PC-3 (cell line): ENCODE results near the gene CLCN4. TPM values are rescaled to one million over a fixed set of nuclear protein-coding genes. Genes with fewer than 3 reads are reported as not detected.

Experiments
- ATAC-seq: fragments of 200-7000 bp; cut with Tn5 transposase; 2 replicates; pipeline ENCODE4 v1.9.1; 2020; ENCODE audit warnings: mild to moderate bottlenecking, moderate library complexity
- BruUV-seq: library from RNA; stranded (reverse); fragments of 400-500 nt; replicated peaks from 2 replicates; lab custom pipeline; 2021; lab: Mats Ljungman, UMichigan
- CTCF ChIA-PET: fragments of 300-600 bp; sonication (Branson Sonifier 250); formaldehyde crosslinking; loops from one replicate; lab custom pipeline; 2022; ENCODE audit warnings: antibody characterized with exemption; lab: Charles Lee
- POLR2A ChIA-PET: fragments of 300-600 bp; sonication (Branson Sonifier 250); formaldehyde crosslinking; loops from one replicate; lab custom pipeline; 2022; ENCODE audit warnings: antibody characterized with exemption; ENCODE audit not compliant: unreplicated experiment; lab: Charles Lee
- DNase-seq: peaks from one replicate; pipeline ENCODE4 v3.0.0-alpha.2; 2015
- H2AFZ ChIP-seq: fragments of 300-600 bp; sonication (generic); 2 replicates; pipeline ENCODE4 v1.6.0; 2016; ENCODE audit warnings: antibody characterized with exemption, low read length
- H3F3A ChIP-seq: fragments of 300-600 bp; sonication (generic); one replicate; pipeline ENCODE4 v1.6.0; 2017; ENCODE audit warnings: antibody characterized with exemption, low read length, control low read depth, mild to moderate bottlenecking; ENCODE audit not compliant: unreplicated experiment
- H3K27ac ChIP-seq: fragments of 300-600 bp; sonication (generic); 2 replicates; pipeline ENCODE4 v1.5.1; 2016; ENCODE audit warnings: mild to moderate bottlenecking, low read length
- H3K27me3 ChIP-seq: fragments of 300-600 bp; sonication (generic); 2 replicates; pipeline ENCODE4 v1.6.1; 2016; ENCODE audit warnings: low read length, mixed read lengths
- H3K36me3 ChIP-seq: fragments of 300-600 bp; sonication (generic); 2 replicates; pipeline ENCODE4 v1.6.1; 2016; ENCODE audit warnings: low read depth, mixed run types, low read length, mixed read lengths
- H3K4me1 ChIP-seq: fragments of 300-600 bp; sonication (generic); 2 replicates; pipeline ENCODE4 v1.5.1; 2016; ENCODE audit warnings: low read length; ENCODE audit not compliant: insufficient read depth
- H3K4me2 ChIP-seq: fragments of 300-600 bp; sonication (generic); 2 replicates; pipeline ENCODE4 v1.6.0; 2016; ENCODE audit warnings: low read length
- H3K4me3 ChIP-seq: fragments of 300-600 bp; sonication (generic); 2 replicates; pipeline ENCODE4 v1.5.1; 2016; ENCODE audit warnings: mild to moderate bottlenecking, low read length, mixed read lengths
- H3K79me2 ChIP-seq: fragments of 300-600 bp; sonication (generic); 2 replicates; pipeline ENCODE4 v1.6.1; 2017; ENCODE audit warnings: low read length, mixed read lengths
- H3K9ac ChIP-seq: fragments of 300-600 bp; sonication (generic); 2 replicates; pipeline ENCODE4 v1.6.0; 2016; ENCODE audit warnings: mild to moderate bottlenecking, low read length
- H3K9me2 ChIP-seq: fragments of 300-600 bp; sonication (generic); replicated peaks from 2 replicates; pipeline ENCODE4 v1.6.1; 2016; ENCODE audit warnings: mixed run types, low read length, mixed read lengths
- H3K9me3 ChIP-seq: fragments of 300-600 bp; sonication (generic); 2 replicates; pipeline ENCODE4 v1.6.1; 2016; ENCODE audit warnings: low read length, mixed read lengths
- H4K20me1 ChIP-seq: fragments of 300-600 bp; sonication (generic); 2 replicates; pipeline ENCODE4 v1.6.1; 2016; ENCODE audit warnings: low read length, mixed read lengths
- EZH2 ChIP-seq: fragments of 300-600 bp; sonication (generic); IDR thresholded peaks from one replicate; pipeline ENCODE4 v1.6.1; 2017; ENCODE audit warnings: antibody characterized with exemption, mild to moderate bottlenecking, low read length; ENCODE audit not compliant: unreplicated experiment
- EZH2phosphoT487 ChIP-seq: fragments of 300-600 bp; sonication (generic); IDR thresholded peaks from 2 replicates; pipeline ENCODE4 v1.6.1; 2018; ENCODE audit warnings: mild to moderate bottlenecking, antibody characterized with exemption, low read length, borderline replicate concordance
- intact Hi-C: fragments of 100-400 bp; cut with micrococcal nuclease; formaldehyde crosslinking; loops from 2 replicates; pipeline ENCODE4 v1.9.0; 2023
- total RNA-seq: library from RNA; depleted of rRNA; stranded (reverse); fragments of >200 nt; gene quantifications from 2 replicates; pipeline ENCODE4 v1.2.3, GENCODE V29; 2014
- TF ChIP-seq, protein P1 (sequence below): fragments of 300-600 bp; sonication (generic); conservative IDR thresholded peaks from 2 replicates; pipeline ENCODE4 v1.5.1; 2017; ENCODE audit warnings: antibody characterized with exemption, low read depth, mild to moderate bottlenecking, low read length

The CLCN4 gene
- total RNA-seq, 1 experiment from 2014 or later, result 13.7 TPM

- ATAC-seq (no peak), DNase-seq (no peak)
- TF ChIP-seq EZH2 (no peak), EZH2phosphoT487 (no peak)
- TF ChIP-seq, protein P1, sequence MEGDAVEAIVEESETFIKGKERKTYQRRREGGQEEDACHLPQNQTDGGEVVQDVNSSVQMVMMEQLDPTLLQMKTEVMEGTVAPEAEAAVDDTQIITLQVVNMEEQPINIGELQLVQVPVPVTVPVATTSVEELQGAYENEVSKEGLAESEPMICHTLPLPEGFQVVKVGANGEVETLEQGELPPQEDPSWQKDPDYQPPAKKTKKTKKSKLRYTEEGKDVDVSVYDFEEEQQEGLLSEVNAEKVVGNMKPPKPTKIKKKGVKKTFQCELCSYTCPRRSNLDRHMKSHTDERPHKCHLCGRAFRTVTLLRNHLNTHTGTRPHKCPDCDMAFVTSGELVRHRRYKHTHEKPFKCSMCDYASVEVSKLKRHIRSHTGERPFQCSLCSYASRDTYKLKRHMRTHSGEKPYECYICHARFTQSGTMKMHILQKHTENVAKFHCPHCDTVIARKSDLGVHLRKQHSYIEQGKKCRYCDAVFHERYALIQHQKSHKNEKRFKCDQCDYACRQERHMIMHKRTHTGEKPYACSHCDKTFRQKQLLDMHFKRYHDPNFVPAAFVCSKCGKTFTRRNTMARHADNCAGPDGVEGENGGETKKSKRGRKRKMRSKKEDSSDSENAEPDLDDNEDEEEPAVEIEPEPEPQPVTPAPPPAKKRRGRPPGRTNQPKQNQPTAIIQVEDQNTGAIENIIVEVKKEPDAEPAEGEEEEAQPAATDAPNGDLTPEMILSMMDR, result no peak
- Histone ChIP-seq H3K79me2 (no peaks in the 10 kb centered on the region), H3K9me3 (no peaks in the 10 kb centered on the region), H4K20me1 (no peaks in the 10 kb centered on the region), H2AFZ (no peak overlapping the region), H3F3A (no peaks in the 10 kb centered on the region), H3K9me2 (no peaks in the 10 kb centered on the region), H3K4me2 (no peak overlapping the region), H3K9ac (no peak overlapping the region), H3K27ac (no peak overlapping the region), H3K27me3 (no peaks in the 10 kb centered on the region), H3K4me3 (no peak overlapping the region), H3K36me3 (peaks cover 72% of the 10 kb centered on the region), H3K4me1 (no peaks in the 10 kb centered on the region)
- intact Hi-C loops, result no loop called here
- CTCF ChIA-PET, result no interaction called here
- POLR2A ChIA-PET, result no interaction called here
- no TSS peak for BruUV-seq
Measured at GRCh38 chrX:10129229-10129628, 27.5 kb upstream of the CLCN4 start.

DNA sequence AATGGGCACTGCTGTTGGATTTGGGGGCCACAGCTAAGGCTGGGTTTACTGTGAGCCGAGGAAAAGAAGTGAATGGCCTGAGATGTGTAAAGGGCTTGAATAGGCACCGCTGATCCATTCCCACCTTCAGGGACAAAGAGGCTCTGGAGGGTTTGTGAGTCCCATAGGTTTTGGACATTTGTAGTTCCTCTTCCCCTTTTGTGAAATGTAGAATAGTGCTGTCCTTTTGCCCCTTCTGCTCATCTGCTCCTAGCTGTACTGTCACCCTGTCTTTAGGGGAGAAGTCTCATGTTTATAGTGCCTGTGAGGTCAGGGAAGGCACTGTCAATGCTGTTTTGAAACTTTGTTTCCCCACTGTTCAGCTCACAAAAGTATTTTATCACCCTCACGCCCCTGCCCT is 26.4 kb upstream of the CLCN4 start:
- no TSS peak for BruUV-seq
- Histone ChIP-seq H3K4me3 (no peak overlapping the region), H3K36me3 (peaks cover 71% of the 10 kb centered on the region), H3K9me2 (no peaks in the 10 kb centered on the region), H3K9ac (no peak overlapping the region), H3K27ac (no peak overlapping the region), H4K20me1 (no peaks in the 10 kb centered on the region), H3K4me1 (no peaks in the 10 kb centered on the region), H2AFZ (no peak overlapping the region), H3K79me2 (no peaks in the 10 kb centered on the region), H3K27me3 (no peaks in the 10 kb centered on the region), H3K4me2 (no peak overlapping the region), H3F3A (no peaks in the 10 kb centered on the region), H3K9me3 (no peaks in the 10 kb centered on the region)
- TF ChIP-seq EZH2phosphoT487, result no peak
- TF ChIP-seq, protein P1, result no peak
- CTCF ChIA-PET, result no interaction called here
- intact Hi-C loops, result no loop called here
- no peak for DNase-seq
- POLR2A ChIA-PET, result no interaction called here
- ATAC-seq, result no peak

DNA sequence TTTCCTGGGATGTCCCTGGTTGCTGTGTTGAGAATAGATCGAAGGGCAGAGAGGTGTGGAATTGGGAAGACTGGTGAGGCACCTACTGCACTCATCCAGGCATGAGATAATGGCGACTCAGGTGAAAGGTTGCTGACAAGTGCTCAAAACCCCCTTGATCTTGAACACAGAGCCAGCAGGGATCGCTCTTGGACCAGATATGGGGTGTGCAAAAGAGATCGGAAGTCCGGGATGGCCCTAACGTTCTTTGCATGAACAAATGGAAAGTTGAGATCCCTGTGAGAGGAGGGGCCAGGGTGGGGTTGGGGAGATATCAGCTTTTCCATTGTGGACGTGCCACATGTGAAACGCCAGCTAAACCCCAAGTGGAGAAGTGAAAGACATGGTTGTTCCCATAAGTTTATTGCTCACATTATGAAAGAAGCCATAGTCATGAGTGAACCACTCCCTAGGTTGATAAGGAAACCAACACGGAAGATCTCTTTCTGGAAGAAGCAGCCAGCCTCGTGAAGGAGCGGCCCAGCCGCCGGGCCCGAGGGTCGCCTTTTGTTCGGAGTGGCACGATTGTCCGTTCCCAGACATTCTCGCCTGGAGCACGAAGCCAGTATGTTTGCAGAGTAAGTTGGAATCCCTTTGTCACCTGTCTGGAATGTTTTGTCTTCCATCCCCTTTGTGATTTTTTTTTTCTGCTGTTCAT is 22.6 kb upstream of the CLCN4 start:
- H3K9ac ChIP-seq, result no peak overlapping the region
- H3K9me2 ChIP-seq, result no peaks in the 10 kb centered on the region
- no peaks in the 10 kb centered on the region for H3F3A ChIP-seq
- POLR2A ChIA-PET, result no interaction called here
- no TSS peak for BruUV-seq
- no peak overlapping the region for H3K4me3 ChIP-seq
- no peaks in the 10 kb centered on the region for H3K27me3 ChIP-seq
- TF ChIP-seq, protein P1, result no peak
- no peak for TF ChIP-seq EZH2
- no peak for TF ChIP-seq EZH2phosphoT487
- no peak for ATAC-seq
- no peaks in the 10 kb centered on the region for H3K9me3 ChIP-seq
- H3K4me2 ChIP-seq, result no peak overlapping the region
- H3K36me3 ChIP-seq, result peaks cover 55% of the 10 kb centered on the region
- intact Hi-C loops, result no loop called here
- H3K27ac ChIP-seq, result no peak overlapping the region
- H2AFZ ChIP-seq, result no peak overlapping the region
- H4K20me1 ChIP-seq, result no peaks in the 10 kb centered on the region
- H3K4me1 ChIP-seq, result no peaks in the 10 kb centered on the region
- no peak for DNase-seq
- H3K79me2 ChIP-seq, result no peaks in the 10 kb centered on the region
- CTCF ChIA-PET, result no interaction called here
